NCI-H345 (cell line): ENCODE results near the gene INPP5D.
A peak's percentile ranks its signal among the peaks of the same experiment; 100 is the strongest.
"Not testable (repeated sequence)": the region's sequence is repeated elsewhere in the genome, so short reads cannot be mapped to it uniquely, and the experiment has no call there.

ENCODE experiments used
- DNase-seq: peaks from one replicate; lab custom pipeline; 2025; lab: John Stamatoyannopoulos, UW

INPP5D gene

GRCh38 chr2:233116946-233117345, 56.8 kb downstream of the INPP5D start:
- DNase-seq = no peak

- peak; percentile 75 for DNase-seq
Measured at GRCh38 chr2:233117351-233117750, 57.2 kb downstream of the INPP5D start.

GRCh38 chr2:233117811-233118647, 57.9 kb downstream of the INPP5D start:
- DNase-seq = no peak

DNA sequence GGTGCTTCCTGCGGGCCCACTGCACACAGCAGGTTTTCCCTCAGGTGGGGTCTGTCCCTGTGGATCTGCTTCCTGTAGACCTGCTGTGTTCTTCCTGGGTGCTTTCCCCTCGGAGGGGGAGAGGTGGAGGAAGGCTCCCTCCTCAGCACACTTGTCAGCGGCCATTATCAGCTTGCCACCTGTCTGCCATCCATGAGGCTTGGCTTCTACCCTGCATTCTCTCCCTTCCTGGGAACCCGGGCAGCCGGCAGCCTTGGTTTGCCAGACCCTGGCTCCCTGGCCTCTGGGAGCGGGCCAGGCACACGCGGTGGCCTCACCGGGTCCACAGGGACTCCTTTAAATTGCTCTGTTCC, 58.5 kb downstream of the INPP5D start:
- no peak for DNase-seq

- no peak for DNase-seq
Measured at GRCh38 chr2:233119123-233119522, 59.0 kb downstream of the INPP5D start.

DNA sequence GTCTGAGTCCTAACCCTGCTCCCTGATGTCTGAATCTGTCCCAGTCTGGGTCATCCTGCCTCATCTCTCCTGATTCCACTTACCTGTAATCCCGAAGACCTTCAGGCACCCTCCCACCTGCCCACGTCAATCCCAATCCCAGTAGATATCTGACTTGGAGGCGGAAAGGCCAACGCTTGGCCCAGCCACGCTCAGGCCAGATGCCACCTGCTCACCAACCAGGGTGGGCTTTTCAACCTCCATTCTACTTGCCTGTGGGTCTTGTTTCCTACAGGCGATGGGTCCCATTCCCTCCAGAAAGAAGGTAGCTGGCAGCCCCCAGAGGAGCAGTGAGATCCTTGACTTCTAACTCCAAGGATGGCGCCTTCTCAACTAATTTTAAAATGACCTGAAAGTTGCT, 59.7 kb downstream of the INPP5D start:
- DNase-seq = no peak

DNA sequence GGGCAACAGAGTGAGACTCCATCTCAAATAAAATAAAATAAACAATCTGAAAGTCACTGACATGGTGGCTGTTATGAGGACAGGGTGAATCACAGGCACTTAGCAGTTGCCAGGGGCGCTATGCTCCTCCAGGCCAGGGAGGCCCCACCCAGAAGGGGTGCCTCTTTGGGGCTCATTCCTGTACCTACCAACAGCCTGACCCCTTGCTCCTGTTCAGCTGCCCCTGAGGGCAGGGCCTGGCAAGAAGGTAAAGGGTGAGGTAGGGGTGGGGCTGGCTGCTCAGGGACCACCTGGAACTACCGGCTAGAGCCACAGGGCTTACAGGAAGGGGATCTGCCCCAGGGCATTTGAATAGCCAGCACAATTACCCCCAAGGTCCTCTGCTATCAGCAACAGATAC, 60.3 kb downstream of the INPP5D start:
- no peak for DNase-seq

DNA sequence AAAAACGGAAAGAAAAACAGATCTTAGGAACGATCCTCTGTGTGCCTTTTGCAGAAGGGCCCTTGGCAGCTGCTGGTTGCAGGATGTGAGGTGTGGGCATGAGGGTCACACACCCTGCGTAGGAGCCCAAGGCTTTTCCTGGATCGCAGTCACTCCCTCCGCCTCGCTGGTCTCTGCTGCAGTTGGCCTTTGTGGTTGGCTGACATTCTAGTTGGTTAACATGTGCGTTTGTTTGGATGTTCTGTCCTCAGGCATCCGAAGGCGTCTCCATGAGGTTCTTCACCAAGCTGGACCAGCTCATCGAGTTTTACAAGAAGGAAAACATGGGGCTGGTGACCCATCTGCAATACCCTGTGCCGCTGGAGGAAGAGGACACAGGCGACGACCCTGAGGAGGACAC, 61.7 kb downstream of the INPP5D start:
- no peak for DNase-seq

DNA sequence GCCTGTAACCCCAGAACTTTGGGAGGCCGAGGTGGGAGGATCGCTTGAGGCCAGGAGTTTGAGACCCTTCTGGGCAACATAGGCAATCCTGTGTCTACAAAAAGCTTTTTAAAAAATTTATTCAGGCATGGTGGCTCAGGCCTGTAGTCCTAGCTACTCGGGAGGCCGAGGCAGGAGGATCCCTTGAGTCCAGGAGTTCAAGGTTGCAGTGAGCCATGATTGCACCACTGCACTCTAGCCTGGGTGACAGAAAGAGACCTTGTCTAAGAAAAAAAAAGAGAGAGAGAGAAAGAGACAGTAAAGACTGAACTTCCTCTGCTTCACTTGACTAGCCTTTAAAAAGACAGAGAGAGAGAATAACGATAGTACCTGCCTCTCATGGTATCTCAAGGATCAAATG, 62.4 kb downstream of the INPP5D start:
- DNase-seq = no peak

DNA sequence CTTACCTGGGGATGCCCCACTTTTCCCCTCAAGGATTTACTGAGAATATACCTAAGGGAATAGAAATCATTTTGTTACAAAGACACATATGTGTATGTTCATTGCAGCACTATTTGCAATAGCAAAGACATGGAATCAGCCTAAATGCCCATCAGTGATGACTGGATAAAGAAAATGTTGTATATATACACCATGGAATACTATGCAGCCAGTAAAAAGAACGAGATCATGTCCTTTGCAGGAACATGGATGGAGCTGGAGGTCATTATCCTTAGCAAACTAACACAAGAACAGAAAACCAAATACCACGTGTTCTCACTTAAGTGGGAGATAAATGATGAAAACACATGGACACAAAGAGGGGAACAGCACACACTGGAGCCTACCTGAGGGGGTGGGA, 63.4 kb downstream of the INPP5D start:
- DNase-seq = not testable (repeated sequence)

DNA sequence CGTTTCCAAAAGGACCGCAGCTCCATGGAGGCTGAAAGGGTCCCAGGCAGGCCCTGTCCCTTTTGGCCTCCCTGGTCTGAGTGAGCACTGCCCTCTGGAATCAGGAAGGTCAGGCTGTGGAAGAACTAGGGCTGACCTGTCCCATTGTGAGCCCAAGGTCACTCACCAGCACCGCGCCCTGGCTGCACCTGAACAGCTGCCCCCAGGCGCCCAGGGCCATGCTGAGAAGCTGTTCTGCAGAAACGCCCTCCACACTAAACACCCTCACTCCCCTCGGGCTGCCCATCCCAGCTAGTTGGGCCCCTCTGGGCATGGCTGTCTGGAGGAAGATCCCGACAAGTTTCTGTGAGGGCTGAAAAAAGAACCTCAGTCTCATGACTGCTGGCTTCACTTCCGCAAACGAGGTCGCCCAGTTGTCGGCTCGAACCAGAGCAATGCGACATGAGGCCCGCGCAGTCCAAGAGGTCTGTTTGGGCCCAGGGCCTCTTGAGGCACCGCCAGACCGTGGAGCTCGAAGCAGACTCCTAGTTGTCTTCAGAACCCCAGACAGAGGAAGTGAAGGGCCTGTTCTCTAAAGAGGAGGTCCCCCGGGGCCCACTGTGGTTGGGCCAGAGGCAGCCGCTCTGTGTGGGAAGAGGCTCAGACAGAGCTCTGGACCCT, 64.4 kb downstream of the INPP5D start:
- no peak for DNase-seq

GRCh38 chr2:233125455-233126065, 65.4 kb downstream of the INPP5D start:
- DNase-seq = no peak

- no peak for DNase-seq
Measured at GRCh38 chr2:233129351-233129978, 69.3 kb downstream of the INPP5D start.

DNA sequence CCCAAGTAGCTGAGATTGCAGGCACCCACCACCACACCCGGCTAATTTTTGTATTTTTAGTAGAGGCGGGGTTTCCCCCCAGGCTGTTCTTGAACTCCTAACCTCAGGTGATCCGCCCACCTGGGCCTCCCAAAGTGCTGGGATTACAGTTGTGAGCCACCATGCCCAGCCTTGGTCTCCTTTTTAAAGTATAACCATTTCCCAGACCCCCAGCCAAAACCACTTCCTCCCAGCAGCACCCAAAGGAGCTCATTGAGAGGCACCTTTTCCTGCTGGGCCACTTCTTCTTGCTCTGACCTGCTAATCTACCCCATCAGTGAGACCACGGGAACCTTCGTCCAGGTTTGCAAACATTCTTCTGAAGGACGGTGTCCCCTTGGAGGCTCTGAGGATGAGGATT, 69.9 kb downstream of the INPP5D start:
- DNase-seq = no peak

DNA sequence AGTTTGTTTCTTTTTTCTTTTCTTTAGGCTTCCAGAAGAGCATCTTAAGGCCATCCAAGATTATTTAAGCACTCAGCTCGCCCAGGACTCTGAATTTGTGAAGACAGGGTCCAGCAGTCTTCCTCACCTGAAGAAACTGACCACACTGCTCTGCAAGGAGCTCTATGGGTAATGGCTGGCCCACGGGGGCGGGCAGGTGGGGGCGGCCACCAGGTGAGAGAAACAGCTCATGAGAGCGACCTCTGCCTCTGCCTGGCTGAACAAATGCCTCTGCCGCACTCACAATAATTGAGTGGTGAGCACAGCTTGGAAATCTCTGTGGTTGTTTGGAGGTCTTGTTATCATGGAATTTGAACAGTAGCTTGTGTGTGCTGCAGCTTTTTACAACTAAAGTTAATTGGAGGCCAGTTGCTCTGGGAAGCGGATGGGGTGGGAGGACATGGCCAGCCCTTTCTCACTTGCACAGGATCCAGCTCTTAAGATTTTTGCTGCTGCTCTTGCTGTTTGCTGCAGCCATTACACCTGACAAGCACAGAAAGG, 70.4 kb downstream of the INPP5D start:
- no peak for DNase-seq

GRCh38 chr2:233131936-233132720, 72.0 kb downstream of the INPP5D start:
- DNase-seq = no peak

DNA sequence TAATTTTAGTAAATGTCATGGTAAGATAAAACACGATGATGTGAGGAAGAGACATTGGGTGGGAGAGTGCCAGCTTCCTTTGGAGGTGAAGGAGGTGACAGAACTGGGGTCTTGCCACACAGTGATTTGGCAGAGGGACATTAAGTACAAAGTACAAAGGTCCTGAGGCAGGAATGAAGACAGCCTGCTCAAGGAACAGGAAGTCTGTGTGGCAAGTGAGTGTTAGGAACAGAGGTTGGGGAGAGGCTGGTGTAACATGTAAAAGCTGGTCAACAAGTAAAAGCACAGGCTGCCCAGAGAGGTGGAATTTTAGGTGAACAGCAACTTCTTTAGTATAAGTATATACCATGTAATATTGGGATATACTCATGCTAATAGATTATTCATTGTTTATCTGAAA, 73.1 kb downstream of the INPP5D start:
- no peak for DNase-seq

DNA sequence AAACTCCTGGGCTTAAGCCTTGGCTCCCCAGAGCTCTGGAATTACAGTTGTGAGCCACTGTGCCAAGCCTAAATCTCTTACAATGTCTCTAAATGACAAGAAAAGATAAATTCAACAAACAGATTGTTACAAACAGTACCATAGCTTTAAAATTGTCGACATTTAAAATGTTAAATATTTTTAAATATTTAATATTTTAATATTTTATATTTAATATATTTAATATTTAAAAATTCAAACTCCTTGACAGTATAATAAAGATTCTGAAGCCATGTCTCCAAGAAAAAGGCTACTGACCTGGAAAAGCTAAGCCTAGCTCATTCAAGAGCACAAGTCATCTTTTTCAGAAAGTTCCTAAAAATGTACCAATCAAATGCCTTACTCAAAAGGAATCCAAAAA, 75.3 kb downstream of the INPP5D start:
- no peak for DNase-seq

- DNase-seq = no peak
Measured at GRCh38 chr2:233137040-233137439, 76.9 kb downstream of the INPP5D start.

GRCh38 chr2:233140077-233140585, 80.0 kb downstream of the INPP5D start:
- DNase-seq = no peak

DNA sequence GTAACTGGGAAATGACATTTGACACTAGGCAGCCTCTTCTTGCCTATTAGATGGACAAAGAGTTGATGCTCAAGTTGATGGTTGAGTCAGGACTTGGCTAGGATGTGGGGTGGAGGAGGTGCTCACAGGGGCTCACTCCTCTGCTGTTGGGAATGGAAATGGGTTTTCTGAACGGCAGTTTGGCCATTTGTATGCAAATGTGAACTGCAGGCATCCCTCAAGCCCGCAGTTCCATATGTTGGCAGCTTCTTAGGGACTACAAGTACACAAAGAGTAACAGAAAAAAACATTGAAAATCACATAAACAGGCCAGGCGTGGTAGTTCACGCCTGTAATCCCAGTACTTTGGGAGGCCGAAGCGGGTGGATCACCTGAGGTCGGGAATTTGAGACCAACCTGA, 80.8 kb downstream of the INPP5D start:
- no peak for DNase-seq

DNA sequence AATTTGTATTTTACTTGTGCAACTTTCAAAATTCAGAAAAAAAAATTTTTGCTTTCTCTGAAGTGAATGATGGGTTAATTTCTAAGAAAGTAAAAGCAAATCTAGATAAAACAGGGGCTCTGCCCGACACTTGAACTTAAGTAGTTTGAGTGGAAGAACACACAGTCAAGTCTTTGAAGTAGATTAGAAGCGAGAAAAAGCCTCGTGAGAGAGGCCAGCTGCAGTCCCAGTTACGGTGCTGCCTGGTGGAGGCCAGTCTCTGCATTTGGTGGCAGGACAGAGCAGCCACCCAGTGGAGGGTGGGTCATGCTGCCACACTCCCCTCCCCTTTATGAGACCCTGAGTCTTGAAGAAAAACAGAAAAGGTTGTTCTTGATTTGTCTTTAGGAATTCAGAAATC, 81.8 kb downstream of the INPP5D start:
- DNase-seq = no peak
